Naive thymus-derived CD4-positive, alpha-beta T cell (primary cell): Measurements from ENCODE around the gene PTPN1. TPM values are rescaled to one million over a fixed set of nuclear protein-coding genes. Genes with fewer than 3 reads are reported as not detected.
A peak's percentile ranks its signal among the peaks of the same experiment; 100 is the strongest.

Source experiments
- ATAC-seq: fragments of 150-1000 bp; cut with Tn5 transposase; 2 replicates; pipeline ENCODE4 v1.10.0; 2021; ENCODE audit warnings: mild to moderate bottlenecking, moderate library complexity
- CTCF ChIA-PET: fragments of 350-600 bp; sonication (Branson Sonifier 250); formaldehyde crosslinking; loops from one replicate; lab custom pipeline; 2021; ENCODE audit warnings: antibody characterized with exemption; lab: Charles Lee
- POLR2A ChIA-PET: fragments of 350-600 bp; sonication (Branson Sonifier 250); formaldehyde crosslinking; loops from one replicate; lab custom pipeline; 2021; ENCODE audit warnings: antibody characterized with exemption, inconsistent platforms; lab: Charles Lee
- DNase-seq, 9 donors: peaks; one replicate each; pipeline versions ENCODE4 v3.0.0 to v3.0.0-alpha.2; 2020 to 2022; ENCODE audit warnings: mixed read lengths in 1 of 9
- H3K27ac ChIP-seq: one replicate; pipeline ENCODE4 v1.7.0; 2013; ENCODE audit warnings: mild to moderate bottlenecking, low read depth, low read length, moderate library complexity
- H3K27me3 ChIP-seq, 2 donors: one replicate each; pipeline ENCODE4 v1.7.0; 2013; ENCODE audit warnings: low read length in 2 of 2, mild to moderate bottlenecking in 2 of 2, moderate library complexity in 2 of 2; ENCODE audit not compliant: control insufficient read depth in 2 of 2, insufficient read depth in 2 of 2
- H3K36me3 ChIP-seq, 3 experiments: 1 replicate in 2 of 3; 2 replicates in 1 of 3; pipeline ENCODE4 v1.7.0; 2013; ENCODE audit warnings: low read length in 3 of 3, mild to moderate bottlenecking in 3 of 3, moderate library complexity in 1 of 3; ENCODE audit not compliant: insufficient read depth in 3 of 3, control insufficient read depth in 2 of 3
- H3K4me1 ChIP-seq, 2 donors: one replicate each; pipeline ENCODE4 v1.7.0; 2013; ENCODE audit warnings: low read length in 2 of 2, mild to moderate bottlenecking in 2 of 2, moderate library complexity in 1 of 2; ENCODE audit not compliant: control insufficient read depth in 2 of 2, insufficient read depth in 2 of 2
- H3K4me3 ChIP-seq: 2 replicates; pipeline ENCODE4 v1.7.0; 2013; ENCODE audit warnings: mild to moderate bottlenecking, low read length
- H3K9me3 ChIP-seq, 3 experiments: 1 replicate in 2 of 3; 2 replicates in 1 of 3; pipeline ENCODE4 v1.7.0; 2013; ENCODE audit warnings: low read length in 3 of 3; ENCODE audit not compliant: control insufficient read depth in 2 of 3
- H3K27ac Mint-ChIP-seq, 9 donors: one replicate each; pipeline ENCODE4 v1.8.0; 2020 to 2022; ENCODE audit warnings: mixed read lengths in 9 of 9, mild to moderate bottlenecking in 8 of 9, moderate library complexity in 5 of 9, inconsistent platforms in 2 of 9
- H3K27me3 Mint-ChIP-seq, 5 donors: one replicate each; pipeline ENCODE4 v1.8.0; 2021 to 2022; ENCODE audit warnings: mixed read lengths in 5 of 5, mild to moderate bottlenecking in 1 of 5
- H3K36me3 Mint-ChIP-seq, 5 donors: one replicate each; pipeline ENCODE4 v1.8.0; 2020 to 2022; ENCODE audit warnings: mixed read lengths in 5 of 5, mild to moderate bottlenecking in 3 of 5, inconsistent platforms in 1 of 5
- H3K4me1 Mint-ChIP-seq, 7 donors: one replicate each; pipeline ENCODE4 v1.8.0; 2020 to 2022; ENCODE audit warnings: mixed read lengths in 7 of 7, mild to moderate bottlenecking in 3 of 7, inconsistent platforms in 1 of 7
- H3K4me3 Mint-ChIP-seq, 10 donors: one replicate each; pipeline ENCODE4 v1.8.0; 2020 to 2022; ENCODE audit warnings: mild to moderate bottlenecking in 10 of 10, mixed read lengths in 10 of 10, moderate library complexity in 6 of 10, inconsistent platforms in 2 of 10
- H3K9me3 Mint-ChIP-seq, 11 donors: one replicate each; pipeline ENCODE4 v1.8.0; 2020 to 2022; ENCODE audit warnings: mixed read lengths in 11 of 11, mild to moderate bottlenecking in 4 of 11, inconsistent platforms in 1 of 11, moderate library complexity in 1 of 11
- intact Hi-C, 2 donors: fragments of 100-400 bp; cut with micrococcal nuclease; formaldehyde crosslinking; loops; one replicate each; pipeline ENCODE4 v1.15.1; 2023
- polyA plus RNA-seq, 2 donors: library from polyadenylated mRNA; unstranded; fragments of 300-500 nt; fragmentation: Illumina TruSeq; gene quantifications; one replicate each; pipeline ENCODE4 v1.2.3, GENCODE V29; 2021
- total RNA-seq, 6 experiments: library from RNA in 5 of 6; stranded (reverse) in 5 of 6; gene quantifications; 1 replicate in 5 of 6; 2 replicates in 1 of 6; pipeline ENCODE4 v1.2.3 and lab custom pipeline; 2021 to 2026

The PTPN1 gene
- total and polyA plus RNA-seq, 7 experiments from 2014 or later: 30.4 to 80.5 (median 59.7) TPM

DNA sequence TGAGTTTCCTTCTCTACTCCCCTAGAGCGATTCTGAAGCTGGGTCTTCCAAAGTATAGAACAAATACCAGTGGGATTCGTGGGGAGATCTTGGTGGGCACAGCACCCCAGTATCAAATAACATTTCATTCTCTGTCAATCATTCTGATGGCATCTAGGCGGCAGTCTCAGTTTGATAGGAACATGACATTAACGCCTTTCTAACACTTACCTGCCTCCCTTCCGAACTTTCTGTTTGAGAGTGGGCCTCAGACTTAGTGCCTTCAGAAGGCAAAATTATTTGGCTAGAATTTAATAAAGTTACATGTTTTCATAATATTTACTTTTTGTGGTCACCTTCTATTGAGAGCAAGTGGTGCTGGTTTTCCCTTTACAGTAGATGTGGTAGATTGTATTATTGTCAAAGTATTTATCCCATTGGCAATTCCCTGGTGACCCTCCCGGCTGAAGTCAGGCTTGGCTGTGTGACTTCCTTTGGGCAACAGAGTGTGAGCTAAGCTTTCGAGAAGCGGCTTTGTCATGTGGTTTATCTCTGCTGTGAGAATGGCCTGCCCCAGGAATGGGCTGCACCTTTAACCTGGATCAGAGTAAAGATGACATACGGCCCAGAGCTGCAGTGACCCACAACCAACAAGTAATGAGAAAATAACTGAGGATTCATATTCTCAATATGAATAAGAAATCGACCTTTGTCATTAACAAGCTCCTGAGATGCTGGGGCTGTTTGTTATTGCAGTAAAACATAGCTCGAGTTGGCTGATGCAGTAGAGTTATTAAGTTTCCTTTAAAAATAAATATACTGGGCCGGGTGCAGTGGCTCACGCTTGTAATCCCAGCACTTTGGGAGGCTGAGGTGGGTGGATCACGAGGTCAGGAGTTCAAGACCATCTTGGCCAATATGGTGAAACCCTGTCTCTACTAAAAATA lies 45.2 kb upstream of the PTPN1 start:
- POLR2A ChIA-PET: interaction anchor here (0.5 to 0.8 kb wide), 3 partner anchors 273 to 505 kb away, joined by 3 to 6 read pairs (median 3); no protein-coding TSS in a partner anchor

DNA sequence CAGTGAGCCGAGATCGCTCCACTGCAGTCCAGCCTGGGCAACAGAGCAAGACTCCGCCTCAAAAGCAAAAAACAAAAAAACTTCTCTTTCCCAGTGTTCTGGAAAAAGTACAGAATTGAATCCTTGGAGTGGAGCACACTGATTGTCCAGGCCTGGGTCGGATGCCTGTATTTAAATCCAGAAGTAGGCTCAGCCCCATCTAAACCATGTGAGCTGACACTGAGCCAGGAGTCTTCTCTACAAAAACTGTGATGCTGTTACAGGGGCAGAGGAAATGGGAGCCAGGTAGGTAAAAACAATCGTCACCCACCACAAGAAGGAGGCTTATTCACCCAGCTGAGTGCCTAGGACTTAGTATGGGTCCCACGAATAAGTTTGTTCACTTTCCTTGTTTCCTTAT lies 43.0 kb upstream of the PTPN1 start:
- H3K27ac ChIP-seq: no peak overlapping the region
- no peaks in the 10 kb centered on the region for H3K36me3 ChIP-seq
- no peak overlapping the region for H3K27ac Mint-ChIP-seq
- no peak overlapping the region for H3K4me3 ChIP-seq
- H3K27me3 Mint-ChIP-seq: no peaks in the 10 kb centered on the region
- no peaks in the 10 kb centered on the region for H3K27me3 ChIP-seq
- DNase-seq (no peak), ATAC-seq (no peak)
- H3K36me3 Mint-ChIP-seq: peaks cover 0 to 3% (median 0%) of the 10 kb centered on the region in 5 donors
- ChIA-PET POLR2A (interaction anchor here (1.0 to 1.2 kb wide), 2 partner anchors 279 to 360 kb away, joined by 3 read pairs; no protein-coding TSS in a partner anchor), CTCF (interaction anchor here (0.6 to 1.0 kb wide), 3 partner anchors 279 to 286 kb away, joined by 3 to 4 read pairs (median 4); no protein-coding TSS in a partner anchor)
- H3K4me3 Mint-ChIP-seq: no peak overlapping the region
- H3K4me1 Mint-ChIP-seq: peaks cover 0 to 33% (median 14%) of the 10 kb centered on the region in 7 donors
- H3K9me3 Mint-ChIP-seq: no peaks in the 10 kb centered on the region
- intact Hi-C loops: loop anchor here in 1 of 2 donors (10.0 kb wide), 1 partner anchor 352 kb away; the partner anchor contains the start of gene UBE2V1
- H3K4me1 ChIP-seq: no peaks in the 10 kb centered on the region
- H3K9me3 ChIP-seq: no peaks in the 10 kb centered on the region

More for the DNA sequence above, 45.2 kb upstream of the PTPN1 start:
- H3K27ac ChIP-seq: no peak overlapping the region
- Mint-ChIP-seq H3K27ac (no peak overlapping the region), H3K27me3 (no peaks in the 10 kb centered on the region), H3K4me1 (peaks cover 0 to 25% (median 4%) of the 10 kb centered on the region in 7 donors), H3K9me3 (no peaks in the 10 kb centered on the region), H3K36me3 (no peaks in the 10 kb centered on the region), H3K4me3 (peak overlapping the region in 1 of 10 donors; percentile 45)
- DNase-seq: no peak
- ATAC-seq: no peak
- H3K27me3 ChIP-seq: no peaks in the 10 kb centered on the region
- H3K4me1 ChIP-seq: no peaks in the 10 kb centered on the region
- intact Hi-C loops: loop anchor here (1.0 to 10.0 kb wide), 7 partner anchors 275 to 488 kb away; partner anchors contain the start of genes CEBPB (in 2 of the 2), SNAI1 (in 1 of the 2) and UBE2V1 (in 1 of the 2)
- CTCF ChIA-PET: interaction anchor here (0.7 to 4.5 kb wide), 11 partner anchors 14 to 344 kb away, joined by 3 to 51 read pairs (median 3); partner anchors contain the start of gene CEBPB
- H3K36me3 ChIP-seq: no peaks in the 10 kb centered on the region
- H3K9me3 ChIP-seq: no peaks in the 10 kb centered on the region
- no peak overlapping the region for H3K4me3 ChIP-seq

DNA sequence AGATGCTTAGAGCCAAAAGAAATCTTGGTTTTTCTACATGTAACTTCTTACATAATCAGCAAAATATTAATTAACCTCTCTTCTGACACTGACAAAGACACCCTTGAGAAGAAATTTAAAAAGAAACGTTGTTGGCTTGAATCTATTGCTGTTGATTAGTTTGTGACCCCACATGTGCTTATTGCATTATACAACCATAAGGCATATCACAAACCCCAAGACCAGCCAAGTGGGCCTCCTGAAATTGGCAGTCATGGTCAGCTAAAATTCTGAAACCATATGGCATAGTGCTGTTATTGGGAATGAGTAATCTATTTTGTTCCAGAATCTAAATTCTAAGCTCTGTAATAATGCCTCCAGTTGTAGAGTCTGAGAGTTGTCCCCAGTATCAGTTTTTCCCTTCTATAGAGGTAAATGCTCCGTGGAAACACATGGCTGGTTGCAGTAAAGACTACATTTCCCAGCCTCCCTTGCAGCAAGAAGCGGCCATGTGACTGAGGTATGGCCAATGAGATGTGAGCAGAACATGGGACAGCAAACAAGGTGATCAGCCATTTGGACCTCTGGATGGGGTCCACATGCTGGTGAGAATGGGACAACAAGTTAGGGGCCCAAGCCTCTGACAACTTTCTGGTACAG lies 42.3 kb upstream of the PTPN1 start:
- H3K27ac Mint-ChIP-seq: no peak overlapping the region
- no peaks in the 10 kb centered on the region for H3K9me3 Mint-ChIP-seq
- POLR2A ChIA-PET: interaction anchor here (0.6 to 1.0 kb wide), 3 partner anchors 279 to 490 kb away, joined by 3 read pairs; no protein-coding TSS in a partner anchor
- Histone ChIP-seq H3K4me3 (no peak overlapping the region), H3K4me1 (no peaks in the 10 kb centered on the region), H3K9me3 (no peaks in the 10 kb centered on the region), H3K27me3 (no peaks in the 10 kb centered on the region), H3K36me3 (no peaks in the 10 kb centered on the region), H3K27ac (no peak overlapping the region)
- ATAC-seq: peak; percentile 69
- H3K4me1 Mint-ChIP-seq: peaks cover 0 to 33% (median 14%) of the 10 kb centered on the region in 7 donors
- peak in 4 of 9 donors; percentile 22 to 47 (median 34) for DNase-seq
- intact Hi-C loops: loop anchor here in 1 of 2 donors (10.0 kb wide), 1 partner anchor 353 kb away; the partner anchor contains the start of gene UBE2V1
- no peaks in the 10 kb centered on the region for H3K27me3 Mint-ChIP-seq
- CTCF ChIA-PET: interaction anchor here (0.6 to 0.7 kb wide), 3 partner anchors 29 to 349 kb away, joined by 3 to 4 read pairs (median 4); no protein-coding TSS in a partner anchor
- peaks cover 0 to 3% (median 0%) of the 10 kb centered on the region in 5 donors for H3K36me3 Mint-ChIP-seq
- H3K4me3 Mint-ChIP-seq: no peak overlapping the region

DNA sequence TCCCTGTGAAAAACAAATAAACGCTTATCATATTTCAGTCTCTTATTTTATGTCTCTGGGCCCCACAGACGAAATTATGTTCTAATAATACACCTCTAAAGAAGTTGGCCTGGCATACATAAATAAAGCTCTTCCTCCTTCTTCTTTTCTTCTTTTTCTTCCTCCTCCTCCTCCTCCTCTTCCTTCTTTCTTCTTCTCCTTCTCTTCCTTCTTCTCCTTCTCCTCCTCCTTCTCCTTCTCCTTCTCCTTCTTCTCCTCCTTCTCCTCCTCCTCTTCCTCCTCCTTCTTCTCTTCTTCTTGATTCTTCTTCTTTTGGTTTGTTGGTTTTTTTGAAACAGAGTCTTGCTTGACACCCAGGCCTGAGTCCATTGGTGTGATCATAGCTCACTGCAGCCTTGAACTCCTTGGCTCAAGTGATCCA lies 41.8 kb upstream of the PTPN1 start:
- intact Hi-C loops: loop anchor here in 1 of 2 donors (10.0 kb wide), 1 partner anchor 354 kb away; the partner anchor contains the start of gene UBE2V1
- ChIA-PET POLR2A (interaction anchor here (0.6 to 1.0 kb wide), 3 partner anchors 279 to 490 kb away, joined by 3 read pairs; no protein-coding TSS in a partner anchor), CTCF (interaction anchor here (0.7 kb wide), 3 partner anchors 28 to 349 kb away, joined by 3 to 4 read pairs (median 3); no protein-coding TSS in a partner anchor)

DNA sequence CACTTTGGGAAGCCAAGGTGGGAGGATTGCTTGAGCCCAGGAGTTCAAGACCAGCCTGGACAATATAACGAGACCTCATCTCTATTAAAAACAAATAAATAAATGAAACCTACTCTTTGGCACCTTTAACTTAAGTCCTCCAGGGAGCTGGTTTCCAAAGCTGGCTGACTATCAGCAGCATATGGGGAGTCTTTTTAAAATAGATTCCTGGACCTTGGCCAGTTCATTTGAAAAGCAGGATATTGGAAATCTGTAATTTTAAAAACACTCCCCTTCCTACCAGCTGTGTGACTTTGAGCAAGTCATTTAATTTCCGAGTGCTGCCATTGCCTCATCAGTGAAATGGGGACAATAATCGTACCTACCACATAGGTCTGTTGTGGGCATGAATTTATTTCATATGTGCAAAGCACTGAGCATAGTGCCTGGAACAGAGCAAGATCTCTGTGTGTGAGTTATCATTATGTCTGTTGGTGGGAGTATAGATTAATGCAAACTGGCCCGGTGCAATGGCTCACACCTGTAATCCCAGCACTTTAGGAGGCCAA lies 40.9 kb upstream of the PTPN1 start:
- H3K36me3 Mint-ChIP-seq: peaks cover 0 to 3% (median 0%) of the 10 kb centered on the region in 5 donors
- no peaks in the 10 kb centered on the region for H3K4me1 ChIP-seq
- no peak for ATAC-seq
- DNase-seq: no peak
- no peaks in the 10 kb centered on the region for H3K27me3 ChIP-seq
- no peaks in the 10 kb centered on the region for H3K27me3 Mint-ChIP-seq
- CTCF ChIA-PET: interaction anchor here (0.6 to 0.7 kb wide), 2 partner anchors 117 to 292 kb away, joined by 3 read pairs; no protein-coding TSS in a partner anchor
- H3K9me3 Mint-ChIP-seq: no peaks in the 10 kb centered on the region
- H3K36me3 ChIP-seq: no peaks in the 10 kb centered on the region
- H3K4me1 Mint-ChIP-seq: peaks cover 0 to 35% (median 13%) of the 10 kb centered on the region in 7 donors
- H3K4me3 ChIP-seq: no peak overlapping the region
- intact Hi-C loops: loop anchor here in 1 of 2 donors (10.0 kb wide), 1 partner anchor 354 kb away; the partner anchor contains the start of gene UBE2V1
- H3K27ac ChIP-seq: no peak overlapping the region
- no peak overlapping the region for H3K27ac Mint-ChIP-seq
- POLR2A ChIA-PET: no interaction called here
- H3K4me3 Mint-ChIP-seq: no peak overlapping the region
- H3K9me3 ChIP-seq: no peaks in the 10 kb centered on the region

More for the DNA sequence above, 41.8 kb upstream of the PTPN1 start:
- peaks cover 0 to 3% (median 0%) of the 10 kb centered on the region in 5 donors for H3K36me3 Mint-ChIP-seq
- no peaks in the 10 kb centered on the region for H3K36me3 ChIP-seq
- no peaks in the 10 kb centered on the region for H3K9me3 ChIP-seq
- no peak overlapping the region for H3K27ac ChIP-seq
- H3K27me3 Mint-ChIP-seq: no peaks in the 10 kb centered on the region
- H3K4me1 Mint-ChIP-seq: peaks cover 0 to 36% (median 15%) of the 10 kb centered on the region in 7 donors
- no peak overlapping the region for H3K4me3 Mint-ChIP-seq
- H3K27me3 ChIP-seq: no peaks in the 10 kb centered on the region
- H3K4me1 ChIP-seq: no peaks in the 10 kb centered on the region
- DNase-seq: no peak
- no peak for ATAC-seq
- no peak overlapping the region for H3K4me3 ChIP-seq
- no peaks in the 10 kb centered on the region for H3K9me3 Mint-ChIP-seq
- H3K27ac Mint-ChIP-seq: no peak overlapping the region
